Chondrocyte (in vitro differentiated cells): ENCODE measurements around the gene CLEC1B. TPM values are rescaled to one million over a fixed set of nuclear protein-coding genes. Genes with fewer than 3 reads are reported as not detected.

ENCODE experiments used
- DNase-seq: peaks from one replicate; pipeline ENCODE4 v3.0.0; 2021; ENCODE audit warnings: mixed read lengths, low spot score
- H3K27ac Mint-ChIP-seq: one replicate; pipeline ENCODE4 v1.8.0; 2021; ENCODE audit warnings: mild to moderate bottlenecking, moderate library complexity, mixed read lengths; ENCODE audit not compliant: unreplicated experiment
- H3K27me3 Mint-ChIP-seq: 2 replicates; pipeline ENCODE4 v1.8.0; 2021; ENCODE audit warnings: low read depth, mixed read lengths
- H3K36me3 Mint-ChIP-seq: 2 replicates; pipeline ENCODE4 v1.8.0; 2021; ENCODE audit warnings: low read depth, mixed read lengths
- H3K4me1 Mint-ChIP-seq: 2 replicates; pipeline ENCODE4 v1.8.0; 2021; ENCODE audit warnings: low read depth, mild to moderate bottlenecking, mixed read lengths
- H3K4me3 Mint-ChIP-seq: one replicate; pipeline ENCODE4 v1.8.0; 2021; ENCODE audit warnings: mild to moderate bottlenecking, moderate library complexity, mixed read lengths; ENCODE audit not compliant: unreplicated experiment
- H3K9me3 Mint-ChIP-seq: 2 replicates; pipeline ENCODE4 v1.8.0; 2021; ENCODE audit warnings: low read depth, mixed read lengths
- total RNA-seq: library from RNA; stranded (reverse); gene quantifications from 3 replicates; pipeline ENCODE4 v1.2.1, GENCODE V29; 2021
- TF ChIP-seq, protein P1 (sequence below): fragments of 200-600 bp; sonication (generic); IDR thresholded peaks from 2 replicates; pipeline ENCODE4 v1.5.0; 2021; ENCODE audit warnings: antibody characterized with exemption, mild to moderate bottlenecking, moderate library complexity

CLEC1B gene
- total RNA-seq, 1 donor from 2014 or later = not detected

DNA sequence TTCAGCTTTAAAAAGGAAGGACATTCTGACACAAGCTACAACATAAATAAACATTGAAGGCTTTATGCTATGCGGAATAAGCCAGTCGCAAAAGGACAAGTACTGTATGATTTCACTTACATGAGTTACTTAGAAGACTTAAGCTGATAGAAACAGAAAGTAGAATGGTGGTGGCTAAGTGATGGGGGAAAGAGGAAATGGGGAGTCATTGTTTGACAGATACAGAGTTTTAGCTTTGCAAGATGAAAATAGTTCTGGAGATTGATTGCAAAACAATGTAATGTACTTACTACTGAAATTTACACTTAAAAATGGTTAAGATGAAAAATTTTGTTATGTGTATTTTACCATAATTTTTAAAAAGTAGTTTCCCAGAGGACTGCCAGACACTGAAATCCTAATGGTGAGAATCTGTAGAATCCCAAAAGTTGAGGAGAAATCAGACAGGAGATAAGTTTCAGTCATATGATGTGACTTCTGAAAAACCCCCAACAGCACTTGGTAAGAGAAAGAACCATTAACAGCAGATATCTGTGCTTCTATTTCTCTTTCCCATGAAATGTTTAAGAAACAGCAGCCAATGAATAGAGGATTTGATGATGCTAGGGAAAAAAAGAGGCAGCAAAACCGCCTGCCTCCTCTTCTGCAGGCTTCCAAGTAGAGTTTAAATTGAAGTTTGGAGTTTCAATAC lies 50.2 kb downstream of the CLEC1B start:
- Mint-ChIP-seq H3K27me3 (no peaks in the 10 kb centered on the region), H3K4me1 (no peaks in the 10 kb centered on the region), H3K36me3 (no peaks in the 10 kb centered on the region), H3K9me3 (no peaks in the 10 kb centered on the region), H3K27ac (no peak overlapping the region), H3K4me3 (no peak overlapping the region)
- TF ChIP-seq, protein P1, sequence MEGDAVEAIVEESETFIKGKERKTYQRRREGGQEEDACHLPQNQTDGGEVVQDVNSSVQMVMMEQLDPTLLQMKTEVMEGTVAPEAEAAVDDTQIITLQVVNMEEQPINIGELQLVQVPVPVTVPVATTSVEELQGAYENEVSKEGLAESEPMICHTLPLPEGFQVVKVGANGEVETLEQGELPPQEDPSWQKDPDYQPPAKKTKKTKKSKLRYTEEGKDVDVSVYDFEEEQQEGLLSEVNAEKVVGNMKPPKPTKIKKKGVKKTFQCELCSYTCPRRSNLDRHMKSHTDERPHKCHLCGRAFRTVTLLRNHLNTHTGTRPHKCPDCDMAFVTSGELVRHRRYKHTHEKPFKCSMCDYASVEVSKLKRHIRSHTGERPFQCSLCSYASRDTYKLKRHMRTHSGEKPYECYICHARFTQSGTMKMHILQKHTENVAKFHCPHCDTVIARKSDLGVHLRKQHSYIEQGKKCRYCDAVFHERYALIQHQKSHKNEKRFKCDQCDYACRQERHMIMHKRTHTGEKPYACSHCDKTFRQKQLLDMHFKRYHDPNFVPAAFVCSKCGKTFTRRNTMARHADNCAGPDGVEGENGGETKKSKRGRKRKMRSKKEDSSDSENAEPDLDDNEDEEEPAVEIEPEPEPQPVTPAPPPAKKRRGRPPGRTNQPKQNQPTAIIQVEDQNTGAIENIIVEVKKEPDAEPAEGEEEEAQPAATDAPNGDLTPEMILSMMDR = no peak
- DNase-seq = no peak

DNA sequence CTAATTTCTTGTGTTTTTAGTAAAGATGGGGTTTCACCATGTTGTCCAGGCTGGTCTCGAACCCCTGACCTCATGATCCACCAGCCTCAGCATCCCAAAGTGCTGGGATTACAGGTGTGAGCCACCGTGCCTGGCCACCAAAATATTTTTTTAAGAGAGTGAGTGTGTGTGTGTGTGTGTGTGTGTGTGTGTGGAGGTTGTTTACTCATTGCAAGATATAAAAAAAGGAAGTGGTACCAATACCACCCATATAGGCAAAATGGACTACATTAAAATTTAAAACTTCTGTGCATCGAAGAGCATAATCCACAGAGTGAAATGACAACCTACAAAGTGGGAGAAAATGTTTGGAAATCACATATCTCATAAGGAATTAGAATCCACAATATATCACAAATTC lies 51.2 kb downstream of the CLEC1B start:
- DNase-seq = no peak
- TF ChIP-seq, protein P1 = no peak
- H3K36me3 Mint-ChIP-seq = no peaks in the 10 kb centered on the region
- no peaks in the 10 kb centered on the region for H3K4me1 Mint-ChIP-seq
- no peaks in the 10 kb centered on the region for H3K9me3 Mint-ChIP-seq
- peaks cover 3% of the 10 kb centered on the region for H3K27me3 Mint-ChIP-seq
- H3K27ac Mint-ChIP-seq = no peak overlapping the region
- no peak overlapping the region for H3K4me3 Mint-ChIP-seq

DNA sequence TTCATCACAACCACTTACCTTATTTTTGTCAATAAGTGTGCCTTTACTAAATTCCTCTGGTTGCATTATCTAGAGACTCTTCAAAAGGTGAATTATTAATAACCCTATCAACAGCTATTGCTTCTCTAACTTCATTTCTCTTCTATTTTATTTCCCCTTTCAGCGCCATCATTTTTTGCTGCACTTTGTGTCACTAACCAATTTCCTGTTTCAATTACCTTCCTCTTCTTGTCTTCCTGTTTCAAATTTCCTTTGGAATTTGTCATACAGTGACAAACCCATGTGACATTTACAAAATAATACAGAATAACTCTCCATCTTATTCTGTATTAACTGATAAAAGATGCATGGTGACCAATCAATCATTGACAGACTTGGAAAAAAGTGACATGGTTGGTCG lies 54.5 kb downstream of the CLEC1B start:
- no peak overlapping the region for H3K27ac Mint-ChIP-seq
- DNase-seq = no peak
- no peak overlapping the region for H3K4me3 Mint-ChIP-seq
- no peaks in the 10 kb centered on the region for H3K9me3 Mint-ChIP-seq
- H3K4me1 Mint-ChIP-seq = no peaks in the 10 kb centered on the region
- no peaks in the 10 kb centered on the region for H3K36me3 Mint-ChIP-seq
- H3K27me3 Mint-ChIP-seq = peaks cover 6% of the 10 kb centered on the region
- TF ChIP-seq, protein P1 = no peak

DNA sequence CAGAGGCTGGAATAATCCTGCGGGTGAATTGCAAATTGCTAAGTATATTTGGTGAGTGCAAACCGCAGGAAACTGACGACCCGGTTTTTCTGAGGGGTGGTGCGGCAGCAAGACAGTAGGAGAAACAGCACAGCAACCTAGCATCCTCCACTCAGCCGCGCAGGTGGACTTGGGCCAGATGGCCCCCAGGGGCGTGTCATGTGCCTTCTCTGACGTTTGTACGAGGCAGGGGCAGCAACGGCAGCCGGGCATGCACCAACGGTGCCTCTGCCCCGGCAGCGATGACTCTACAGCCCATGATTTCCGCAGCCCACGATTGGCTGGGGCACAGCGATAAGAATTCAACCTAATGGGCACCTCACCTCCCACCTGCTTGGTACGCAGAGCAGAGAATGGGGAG lies 55.7 kb downstream of the CLEC1B start:
- Mint-ChIP-seq H3K27ac (no peak overlapping the region), H3K4me3 (no peak overlapping the region), H3K36me3 (no peaks in the 10 kb centered on the region), H3K27me3 (peaks cover 6% of the 10 kb centered on the region), H3K9me3 (no peaks in the 10 kb centered on the region), H3K4me1 (no peaks in the 10 kb centered on the region)
- TF ChIP-seq, protein P1 = no peak
- no peak for DNase-seq

Other genes starting within 250 kb of the CLEC1B start
- gene CD69, start 238.2 kb downstream of the CLEC1B start, total RNA-seq = not detected in 3 replicates
- not detected in 3 replicates for gene KLRF1, start 171.6 kb downstream of the CLEC1B start, total RNA-seq
- gene CLEC2B, start 129.8 kb downstream of the CLEC1B start, total RNA-seq = not detected in 3 replicates
- not detected in 3 replicates for gene KLRF2, start 117.6 kb downstream of the CLEC1B start, total RNA-seq
- 0.62 to 0.67 TPM in 2 of 3 replicates, not detected in the other for gene CLEC2A, start 66.8 kb downstream of the CLEC1B start, total RNA-seq
- gene CLEC12A, start 27.7 kb downstream of the CLEC1B start, total RNA-seq = not detected in 3 replicates
- not detected in 3 replicates for gene CLEC12B, start 11.5 kb upstream of the CLEC1B start, total RNA-seq
- not detected in 3 replicates for gene CLEC9A, start 31.6 kb upstream of the CLEC1B start, total RNA-seq
- gene CLEC1A, start 99.9 kb upstream of the CLEC1B start, total RNA-seq = not detected in 3 replicates
- not detected in 3 replicates for gene CLEC7A, start 131.1 kb upstream of the CLEC1B start, total RNA-seq
- gene OLR1, start 173.0 kb upstream of the CLEC1B start, total RNA-seq = 0.28 TPM in 1 of 3 replicates, not detected in the others
- not detected in 3 replicates for gene TMEM52B, start 179.9 kb upstream of the CLEC1B start, total RNA-seq
- 41.6 to 53.0 TPM (median 47.7 TPM) in 3 replicates for gene GABARAPL1, start 213.8 kb upstream of the CLEC1B start, total RNA-seq